ENCODE data around the gene ANO4. TPM values are rescaled to one million over a fixed set of nuclear protein-coding genes. Genes with fewer than 3 reads are reported as not detected.
A peak's percentile ranks its signal among the peaks of the same experiment; 100 is the strongest.

The ANO4 gene
- total RNA-seq (under 1 TPM in 1 of 5 donors, not detected in 4; 0.37 TPM), polyA plus RNA-seq (not detected)
- long read RNA-seq, donor 1: 0 reads
- long read RNA-seq, donor 2: 0 reads
- long read RNA-seq, donor 3: 0 reads
- long read RNA-seq, donor 4: 0 reads
- long read RNA-seq, donor 5: 0 reads
- long read RNA-seq, donor 6: 0 reads
- long read RNA-seq, donor 7: 0 reads
- long read RNA-seq, donor 8: 0 reads
- long read RNA-seq, donor 9: 0 reads
- long read RNA-seq, donor 10: 0 reads

GRCh38 chr12:100794441-100795173 is at the start of gene ANO4:
ANO4 (plus strand) TSS chr12:100794776; CDS start chr12:100901786, 107,010 bp downstream.
- Histone ChIP-seq H3K4me3 (peak within 1 kb of the TSS in 1 of 4 donors; percentile 5), H3K27me3 (peaks cover 0 to 15% (median 7%) of the 10 kb centered on the region in 3 donors), H3K9me3 (no peaks in the 10 kb centered on the region), H3K27ac (no peak within 1 kb of the TSS), H3K4me1 (peaks cover 0 to 6% (median 0%) of the 10 kb centered on the region in 4 donors), H3K36me3 (no peaks in the 10 kb centered on the region)
- peak in 1 of 2 donors; percentile 5 for DNase-seq
- intact Hi-C loops (cut with DNase I; ENCODE audit: low total_unique reads): no loop called here
- no peak for TF ChIP-seq EP300 (IDR thresholded peaks at IDR 0.05)
- TF ChIP-seq, protein P1, sequence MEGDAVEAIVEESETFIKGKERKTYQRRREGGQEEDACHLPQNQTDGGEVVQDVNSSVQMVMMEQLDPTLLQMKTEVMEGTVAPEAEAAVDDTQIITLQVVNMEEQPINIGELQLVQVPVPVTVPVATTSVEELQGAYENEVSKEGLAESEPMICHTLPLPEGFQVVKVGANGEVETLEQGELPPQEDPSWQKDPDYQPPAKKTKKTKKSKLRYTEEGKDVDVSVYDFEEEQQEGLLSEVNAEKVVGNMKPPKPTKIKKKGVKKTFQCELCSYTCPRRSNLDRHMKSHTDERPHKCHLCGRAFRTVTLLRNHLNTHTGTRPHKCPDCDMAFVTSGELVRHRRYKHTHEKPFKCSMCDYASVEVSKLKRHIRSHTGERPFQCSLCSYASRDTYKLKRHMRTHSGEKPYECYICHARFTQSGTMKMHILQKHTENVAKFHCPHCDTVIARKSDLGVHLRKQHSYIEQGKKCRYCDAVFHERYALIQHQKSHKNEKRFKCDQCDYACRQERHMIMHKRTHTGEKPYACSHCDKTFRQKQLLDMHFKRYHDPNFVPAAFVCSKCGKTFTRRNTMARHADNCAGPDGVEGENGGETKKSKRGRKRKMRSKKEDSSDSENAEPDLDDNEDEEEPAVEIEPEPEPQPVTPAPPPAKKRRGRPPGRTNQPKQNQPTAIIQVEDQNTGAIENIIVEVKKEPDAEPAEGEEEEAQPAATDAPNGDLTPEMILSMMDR (IDR thresholded peaks at IDR 0.05): no peak
- TF ChIP-seq POLR2AphosphoS5 (IDR thresholded peaks at IDR 0.05): no peak
- TF ChIP-seq POLR2A (IDR thresholded peaks at IDR 0.05): no peak
- WGBS, 5 donors: 16 to 23% (median 20%) methylated on average over 18 of the region's 18 CpGs

- WGBS, 5 donors: 65 to 82% (median 78%) methylated on average over 3 of the region's 3 CpGs
- Histone ChIP-seq H3K4me1 (no peaks in the 10 kb centered on the region), H3K27me3 (no peaks in the 10 kb centered on the region), H3K4me3 (no peak overlapping the region), H3K36me3 (no peaks in the 10 kb centered on the region), H3K9me3 (peaks cover 0 to 6% (median 2%) of the 10 kb centered on the region in 4 donors), H3K27ac (no peak overlapping the region)
- intact Hi-C loops (cut with DNase I; ENCODE audit: low total_unique reads): no loop called here
- TF ChIP-seq POLR2AphosphoS5 (IDR thresholded peaks at IDR 0.05) (no peak), EP300 (IDR thresholded peaks at IDR 0.05) (no peak), POLR2A (IDR thresholded peaks at IDR 0.05) (no peak)
- TF ChIP-seq, protein P1 (IDR thresholded peaks at IDR 0.05): no peak
- DNase-seq: no peak
These were observed 49.1 kb upstream of the ANO4 start for GRCh38 chr12:100745378-100746071.

GRCh38 chr12:100752841-100753240 is 41.7 kb upstream of the ANO4 start:
- Histone ChIP-seq H3K4me1 (no peaks in the 10 kb centered on the region), H3K27ac (no peak overlapping the region), H3K4me3 (no peak overlapping the region), H3K27me3 (no peaks in the 10 kb centered on the region), H3K9me3 (peaks cover 0 to 14% (median 8%) of the 10 kb centered on the region in 4 donors), H3K36me3 (no peaks in the 10 kb centered on the region)
- no peak for DNase-seq
- intact Hi-C loops (cut with DNase I; ENCODE audit: low total_unique reads): no loop called here
- no peak for TF ChIP-seq EP300 (IDR thresholded peaks at IDR 0.05)
- 55 to 73% (median 58%) methylated on average over 2 of the region's 2 CpGs for WGBS, 5 donors

DNA sequence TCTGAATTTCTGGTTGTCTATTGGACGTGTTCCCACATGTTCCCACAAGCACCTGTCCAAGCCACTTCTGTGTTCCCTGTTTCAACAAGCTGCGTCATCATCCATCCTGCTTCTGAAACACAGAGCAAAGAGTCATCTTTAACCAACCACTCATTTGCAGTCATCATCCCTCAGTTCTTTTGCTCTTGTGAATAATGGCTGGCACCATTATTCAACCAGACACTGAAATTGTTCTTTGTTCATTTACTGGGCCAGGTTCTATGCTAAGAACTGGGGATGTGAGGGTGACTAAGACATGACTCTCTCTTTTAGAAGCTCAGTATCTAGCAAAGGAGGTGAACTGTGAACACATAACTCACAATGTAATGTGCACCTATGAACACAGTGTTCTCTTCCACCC is 40.7 kb upstream of the ANO4 start:
- intact Hi-C loops (cut with DNase I; ENCODE audit: low total_unique reads): no loop called here
- Histone ChIP-seq H3K4me1 (no peaks in the 10 kb centered on the region), H3K4me3 (no peak overlapping the region), H3K27ac (no peak overlapping the region), H3K27me3 (no peaks in the 10 kb centered on the region), H3K9me3 (peaks cover 0 to 14% (median 8%) of the 10 kb centered on the region in 4 donors), H3K36me3 (no peaks in the 10 kb centered on the region)
- no peak for DNase-seq
- TF ChIP-seq POLR2A (IDR thresholded peaks at IDR 0.05) (no peak), EP300 (IDR thresholded peaks at IDR 0.05) (no peak), POLR2AphosphoS5 (IDR thresholded peaks at IDR 0.05) (no peak)
- TF ChIP-seq, protein P1 (IDR thresholded peaks at IDR 0.05): no peak
- WGBS, 5 donors: 79 to 89% (median 86%) methylated on average over 2 of the region's 2 CpGs

All from stomach (tissue), 19 donors.